ENCODE data around the gene HIPK1.

- TF ChIP-seq POLR2A (IDR thresholded peaks at IDR 0.05; ENCODE audit: low read length) (no peak), GATA1 (IDR thresholded peaks at IDR 0.05; ENCODE audit: low read depth, low read length) (no peak)
Measured at GRCh38 chr1:113893267-113893666, 35.9 kb upstream of the HIPK1 start.
